Ishikawa (cell line): ENCODE data around the gene ELOVL2.

Source experiments
- CEBPB ChIP-seq: IDR thresholded peaks from 2 replicates; pipeline ENCODE4 v1.6.1; 2012
- CREB1 ChIP-seq: IDR thresholded peaks from 2 replicates; pipeline ENCODE4 v1.6.1; 2012; ENCODE audit warnings: low read depth
- EGR1 ChIP-seq: IDR thresholded peaks from 2 replicates; pipeline ENCODE4 v1.6.1; 2012
- EP300 ChIP-seq: IDR thresholded peaks from 2 replicates; pipeline ENCODE4 v1.6.1; 2012; ENCODE audit warnings: borderline replicate concordance
- FOXM1 ChIP-seq: IDR thresholded peaks from 2 replicates; pipeline ENCODE4 v1.6.1; 2012; ENCODE audit warnings: low read depth, borderline replicate concordance
- NFIC ChIP-seq: IDR thresholded peaks from 2 replicates; pipeline ENCODE4 v1.6.1; 2012
- RAD21 ChIP-seq: IDR thresholded peaks from 2 replicates; pipeline ENCODE4 v1.6.1; 2012; ENCODE audit warnings: low read depth
- TAF1 ChIP-seq: IDR thresholded peaks from 2 replicates; pipeline ENCODE4 v1.6.1; 2012; ENCODE audit warnings: low read depth, mild to moderate bottlenecking
- TCF12 ChIP-seq: IDR thresholded peaks from 2 replicates; pipeline ENCODE4 v1.6.1; 2012; ENCODE audit warnings: low read depth
- TEAD4 ChIP-seq: IDR thresholded peaks from 2 replicates; pipeline ENCODE4 v1.6.1; 2012
- YY1 ChIP-seq: IDR thresholded peaks from 2 replicates; pipeline ENCODE4 v1.6.1; 2012; ENCODE audit warnings: low read depth
- ZBTB7A ChIP-seq: IDR thresholded peaks from 2 replicates; pipeline ENCODE4 v1.6.1; 2012; ENCODE audit warnings: low read depth
- TF ChIP-seq, protein P1 (sequence below): IDR thresholded peaks from 2 replicates; pipeline ENCODE4 v1.6.1; 2012
- TF ChIP-seq, protein P2 (sequence below): IDR thresholded peaks from 2 replicates; pipeline ENCODE4 v1.6.1; 2012; ENCODE audit warnings: low read depth, mild to moderate bottlenecking
- TF ChIP-seq, protein P3 (sequence below): IDR thresholded peaks from 2 replicates; pipeline ENCODE4 v1.6.1; 2012

Gene ELOVL2

GRCh38 chr6:11035616-11036350 lies 8.3 kb downstream of the ELOVL2 start:
- TF ChIP-seq, protein P1, sequence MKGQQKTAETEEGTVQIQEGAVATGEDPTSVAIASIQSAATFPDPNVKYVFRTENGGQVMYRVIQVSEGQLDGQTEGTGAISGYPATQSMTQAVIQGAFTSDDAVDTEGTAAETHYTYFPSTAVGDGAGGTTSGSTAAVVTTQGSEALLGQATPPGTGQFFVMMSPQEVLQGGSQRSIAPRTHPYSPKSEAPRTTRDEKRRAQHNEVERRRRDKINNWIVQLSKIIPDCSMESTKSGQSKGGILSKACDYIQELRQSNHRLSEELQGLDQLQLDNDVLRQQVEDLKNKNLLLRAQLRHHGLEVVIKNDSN: no peak
- no peak for TF ChIP-seq EP300
- no peak for TF ChIP-seq YY1
- TF ChIP-seq CEBPB: no peak
- no peak for TF ChIP-seq ZBTB7A
- no peak for TF ChIP-seq TAF1
- TF ChIP-seq, protein P2, sequence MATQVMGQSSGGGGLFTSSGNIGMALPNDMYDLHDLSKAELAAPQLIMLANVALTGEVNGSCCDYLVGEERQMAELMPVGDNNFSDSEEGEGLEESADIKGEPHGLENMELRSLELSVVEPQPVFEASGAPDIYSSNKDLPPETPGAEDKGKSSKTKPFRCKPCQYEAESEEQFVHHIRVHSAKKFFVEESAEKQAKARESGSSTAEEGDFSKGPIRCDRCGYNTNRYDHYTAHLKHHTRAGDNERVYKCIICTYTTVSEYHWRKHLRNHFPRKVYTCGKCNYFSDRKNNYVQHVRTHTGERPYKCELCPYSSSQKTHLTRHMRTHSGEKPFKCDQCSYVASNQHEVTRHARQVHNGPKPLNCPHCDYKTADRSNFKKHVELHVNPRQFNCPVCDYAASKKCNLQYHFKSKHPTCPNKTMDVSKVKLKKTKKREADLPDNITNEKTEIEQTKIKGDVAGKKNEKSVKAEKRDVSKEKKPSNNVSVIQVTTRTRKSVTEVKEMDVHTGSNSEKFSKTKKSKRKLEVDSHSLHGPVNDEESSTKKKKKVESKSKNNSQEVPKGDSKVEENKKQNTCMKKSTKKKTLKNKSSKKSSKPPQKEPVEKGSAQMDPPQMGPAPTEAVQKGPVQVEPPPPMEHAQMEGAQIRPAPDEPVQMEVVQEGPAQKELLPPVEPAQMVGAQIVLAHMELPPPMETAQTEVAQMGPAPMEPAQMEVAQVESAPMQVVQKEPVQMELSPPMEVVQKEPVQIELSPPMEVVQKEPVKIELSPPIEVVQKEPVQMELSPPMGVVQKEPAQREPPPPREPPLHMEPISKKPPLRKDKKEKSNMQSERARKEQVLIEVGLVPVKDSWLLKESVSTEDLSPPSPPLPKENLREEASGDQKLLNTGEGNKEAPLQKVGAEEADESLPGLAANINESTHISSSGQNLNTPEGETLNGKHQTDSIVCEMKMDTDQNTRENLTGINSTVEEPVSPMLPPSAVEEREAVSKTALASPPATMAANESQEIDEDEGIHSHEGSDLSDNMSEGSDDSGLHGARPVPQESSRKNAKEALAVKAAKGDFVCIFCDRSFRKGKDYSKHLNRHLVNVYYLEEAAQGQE: no peak
- TF ChIP-seq NFIC: no peak
- TF ChIP-seq FOXM1: no peak
- no peak for TF ChIP-seq EGR1
- TF ChIP-seq TCF12: no peak

GRCh38 chr6:11033825-11034224 lies 10.3 kb downstream of the ELOVL2 start:
- TF ChIP-seq NFIC (no peak), EP300 (no peak)

DNA sequence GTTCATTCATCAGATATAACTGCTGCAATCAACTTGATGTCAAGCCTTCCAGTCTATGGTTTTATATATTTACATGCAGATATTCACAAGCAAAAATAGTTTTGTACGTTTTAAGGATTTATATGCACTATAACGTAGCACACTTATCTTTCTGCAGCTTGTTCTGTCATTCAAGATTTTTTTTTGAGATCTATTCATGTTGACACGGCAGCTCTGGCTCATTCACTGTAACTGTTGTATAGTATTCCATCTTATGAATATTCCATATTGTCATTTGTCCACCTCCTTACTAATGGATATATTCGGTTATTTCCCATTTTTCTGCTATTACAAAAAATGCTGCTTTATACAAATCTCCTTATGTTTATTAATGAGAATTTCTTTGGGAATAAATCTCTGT lies 13.2 kb downstream of the ELOVL2 start:
- TF ChIP-seq TAF1 (no peak), NFIC (no peak), FOXM1 (no peak), TCF12 (no peak), RAD21 (no peak), EP300 (no peak)
- TF ChIP-seq, protein P3, sequence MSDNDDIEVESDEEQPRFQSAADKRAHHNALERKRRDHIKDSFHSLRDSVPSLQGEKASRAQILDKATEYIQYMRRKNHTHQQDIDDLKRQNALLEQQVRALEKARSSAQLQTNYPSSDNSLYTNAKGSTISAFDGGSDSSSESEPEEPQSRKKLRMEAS: no peak
- TF ChIP-seq, protein P1: no peak

GRCh38 chr6:11028959-11029358 lies 15.1 kb downstream of the ELOVL2 start:
- TF ChIP-seq EP300 (no peak), TEAD4 (no peak), RAD21 (no peak), CEBPB (no peak), ZBTB7A (no peak), CREB1 (no peak), TCF12 (no peak), NFIC (no peak), YY1 (no peak), TAF1 (no peak), EGR1 (no peak), FOXM1 (no peak)
- TF ChIP-seq, protein P3: no peak
- TF ChIP-seq, protein P2: no peak
- TF ChIP-seq, protein P1: no peak

DNA sequence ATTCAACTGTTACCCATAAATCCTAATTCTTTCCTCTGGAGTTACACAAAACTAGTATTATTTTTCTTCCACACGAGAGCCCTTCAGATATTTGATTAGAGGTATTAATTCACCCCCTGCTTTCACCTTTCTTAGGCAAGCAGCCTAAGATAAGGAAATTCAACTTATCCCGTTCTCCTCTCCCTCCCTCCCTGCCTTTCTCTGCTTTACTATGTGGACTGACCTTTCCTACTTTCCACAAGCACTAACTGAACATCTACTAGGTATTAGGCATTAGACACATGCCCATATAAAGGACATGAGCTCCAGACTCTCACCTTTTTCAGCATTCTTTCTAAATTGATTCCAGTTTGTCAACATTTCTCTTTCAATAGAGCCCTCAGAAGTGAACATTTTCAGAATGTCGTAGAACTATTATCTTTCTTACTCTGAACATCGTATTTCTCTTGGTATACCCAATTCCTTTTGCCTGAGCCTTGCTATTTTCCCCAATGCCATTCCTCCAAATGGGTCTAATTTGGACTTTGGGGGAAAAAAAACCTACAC lies 16.5 kb downstream of the ELOVL2 start:
- TF ChIP-seq EGR1: no peak
- TF ChIP-seq CREB1: no peak
- TF ChIP-seq CEBPB: no peak
- TF ChIP-seq NFIC: no peak
- TF ChIP-seq, protein P1: no peak
